Muscle of arm (tissue), 12 donors: Measurements from ENCODE around the gene DUSP22. TPM values are rescaled to one million over a fixed set of nuclear protein-coding genes. Genes with fewer than 3 reads are reported as not detected.

Source experiments
- DNase-seq: peaks from one replicate; pipeline ENCODE4 v3.0.0-alpha.2; 2013
- polyA plus RNA-seq, 12 donors: library from polyadenylated mRNA; unstranded; fragments of 120-200 nt; gene quantifications; one replicate each; pipeline ENCODE4 v1.2.1, GENCODE V29; 2013; ENCODE audit not compliant: insufficient read length in 12 of 12

The DUSP22 gene
- polyA plus RNA-seq, 12 donors, result 22.7 to 31.5 (median 28.0) TPM; not detected in 1

DNA sequence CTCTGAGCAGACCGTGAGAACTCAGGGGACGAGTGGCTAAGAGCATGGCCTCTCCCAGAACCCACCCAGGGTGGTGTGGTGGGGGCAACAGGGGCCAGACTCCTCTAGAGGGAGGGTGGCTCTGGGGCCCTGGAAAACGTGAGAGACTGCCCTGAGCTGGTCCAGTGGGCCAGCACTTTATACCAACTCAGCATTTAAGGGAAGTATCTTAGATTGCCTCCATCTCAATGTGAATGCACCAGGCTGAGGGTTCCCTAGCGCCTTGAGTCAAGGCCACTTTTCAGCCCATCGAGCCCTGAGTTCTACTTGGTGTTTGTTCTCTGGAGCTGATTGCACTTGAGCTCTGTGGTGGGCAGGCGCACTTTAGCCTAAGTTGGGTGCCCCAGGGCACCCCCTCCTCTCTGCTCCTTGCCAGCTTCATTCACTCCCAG is 57.2 kb downstream of the DUSP22 start:
- no peak for DNase-seq

DNA sequence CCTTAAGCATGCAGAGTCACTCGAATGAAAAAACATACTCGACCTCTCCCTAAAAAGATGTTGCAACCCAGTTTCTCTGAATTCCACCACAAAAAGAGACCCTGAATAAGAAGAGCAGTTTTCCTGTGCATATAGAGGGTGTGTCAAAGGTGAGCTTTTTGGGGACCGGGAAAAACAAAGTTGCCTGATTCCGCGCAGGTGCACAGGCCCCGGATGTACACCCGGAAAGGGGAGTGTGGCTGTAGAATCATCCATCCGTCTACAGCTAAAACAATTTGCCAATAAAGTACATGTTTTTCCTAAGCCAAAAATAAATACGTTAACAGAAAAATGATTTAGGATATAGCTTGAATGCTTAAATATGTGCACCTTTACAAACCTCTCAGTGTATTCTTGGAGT is 58.1 kb downstream of the DUSP22 start:
- no peak for DNase-seq

DNA sequence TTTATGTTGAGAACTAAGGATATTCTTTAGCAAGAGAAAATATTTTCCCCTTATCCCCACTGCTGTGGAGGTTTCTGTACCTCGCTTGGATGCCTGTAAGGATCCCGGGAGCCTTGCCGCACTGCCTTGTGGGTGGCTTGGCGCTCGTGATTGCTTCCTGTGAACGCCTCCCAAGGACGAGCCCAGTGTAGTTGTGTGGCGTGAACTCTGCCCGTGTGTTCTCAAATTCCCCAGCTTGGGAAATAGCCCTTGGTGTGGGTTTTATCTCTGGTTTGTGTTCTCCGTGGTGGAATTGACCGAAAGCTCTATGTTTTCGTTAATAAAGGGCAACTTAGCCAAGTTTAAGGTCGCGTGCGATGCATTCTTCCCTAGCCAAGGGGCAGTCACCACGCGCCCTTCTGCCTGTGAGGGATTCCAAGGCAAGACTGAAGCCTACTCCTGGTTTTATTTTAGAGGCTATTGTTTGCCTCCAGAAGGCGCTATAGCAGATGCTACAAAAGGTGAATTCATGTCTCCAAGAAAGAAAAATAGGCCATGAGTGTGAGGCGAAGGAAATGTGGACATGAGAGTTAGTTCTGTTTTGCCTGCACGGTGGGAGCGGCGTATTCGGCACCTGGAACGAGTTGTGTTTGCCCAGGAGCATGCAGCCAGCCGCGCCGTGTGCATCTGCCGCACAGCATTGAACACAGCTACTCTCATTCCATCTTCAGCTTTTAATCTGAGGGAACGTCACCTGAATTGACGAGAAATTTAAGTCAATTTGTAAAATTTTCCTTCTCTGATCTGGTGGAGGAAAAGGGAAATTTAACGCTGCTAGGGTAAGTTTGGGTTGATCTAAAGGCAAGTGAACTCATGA is 59.0 kb downstream of the DUSP22 start:
- no peak for DNase-seq

DNA sequence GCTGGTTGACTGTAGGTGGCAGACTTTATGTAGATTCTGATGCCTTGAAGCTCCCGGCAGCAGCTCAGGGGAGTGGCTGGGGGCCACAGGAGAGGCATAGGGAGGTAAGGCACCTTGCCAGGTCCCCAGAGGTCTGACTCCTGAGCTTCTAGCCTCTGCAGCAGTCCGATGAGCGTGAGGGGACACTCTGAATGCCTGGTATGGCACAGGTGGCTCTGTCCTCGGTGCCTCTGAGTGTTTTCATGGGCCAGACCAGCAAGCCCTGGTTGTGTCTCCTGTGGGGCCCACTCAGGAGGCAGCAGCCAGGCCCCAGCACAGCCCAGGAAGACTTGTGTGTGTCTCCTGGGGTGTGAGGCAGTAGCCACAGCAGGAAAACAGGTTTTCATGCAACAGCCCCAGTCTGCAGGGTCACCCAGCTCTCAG is 59.6 kb downstream of the DUSP22 start:
- no peak for DNase-seq

DNA sequence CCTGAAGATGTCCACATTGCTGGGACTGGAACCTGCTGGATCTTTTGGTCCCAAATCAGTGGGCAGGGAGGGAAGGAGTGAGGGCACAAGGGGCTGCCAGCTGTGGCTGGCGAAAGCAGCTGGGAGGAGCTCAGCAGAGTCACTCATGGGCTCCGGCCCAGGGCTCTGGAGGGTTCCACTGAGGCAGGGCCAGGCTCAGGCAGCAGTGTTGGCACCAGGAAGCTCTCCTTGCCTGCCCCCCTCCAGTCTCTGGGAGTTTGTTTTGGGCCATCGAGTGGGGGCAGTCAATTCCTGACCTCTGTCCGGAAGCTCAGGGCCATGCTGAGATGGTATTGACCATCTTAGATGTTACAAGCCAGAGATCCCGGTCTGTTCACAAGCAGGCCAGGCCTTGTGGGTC is 60.2 kb downstream of the DUSP22 start:
- DNase-seq, result no peak

DNA sequence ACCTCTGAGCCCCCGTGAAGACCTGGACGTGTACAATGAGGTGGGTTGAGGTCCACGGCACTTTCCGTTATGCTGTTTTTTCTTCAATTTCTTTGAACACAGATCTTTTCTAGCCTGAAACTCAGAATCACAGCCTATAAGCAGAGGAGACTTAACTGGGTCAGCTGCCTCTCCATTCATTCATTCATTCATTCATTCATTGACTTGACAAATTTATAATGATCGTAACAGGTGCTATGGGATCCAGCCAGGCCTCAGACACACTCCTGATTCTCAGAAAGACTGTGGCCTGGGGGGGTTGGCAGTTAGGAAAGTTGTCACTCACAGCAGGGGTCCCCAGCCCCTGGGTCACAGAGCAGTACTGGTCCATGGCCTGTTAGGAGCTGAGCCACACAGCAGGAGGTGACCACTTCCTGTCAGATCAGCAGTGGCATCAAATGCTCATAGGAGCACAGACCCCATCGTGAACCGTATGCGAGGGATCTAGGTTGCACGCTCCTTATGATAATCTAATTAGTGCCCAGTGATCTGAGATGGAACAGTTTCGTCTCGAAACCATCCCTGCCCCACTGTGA is 60.7 kb downstream of the DUSP22 start:
- DNase-seq, result no peak

DNA sequence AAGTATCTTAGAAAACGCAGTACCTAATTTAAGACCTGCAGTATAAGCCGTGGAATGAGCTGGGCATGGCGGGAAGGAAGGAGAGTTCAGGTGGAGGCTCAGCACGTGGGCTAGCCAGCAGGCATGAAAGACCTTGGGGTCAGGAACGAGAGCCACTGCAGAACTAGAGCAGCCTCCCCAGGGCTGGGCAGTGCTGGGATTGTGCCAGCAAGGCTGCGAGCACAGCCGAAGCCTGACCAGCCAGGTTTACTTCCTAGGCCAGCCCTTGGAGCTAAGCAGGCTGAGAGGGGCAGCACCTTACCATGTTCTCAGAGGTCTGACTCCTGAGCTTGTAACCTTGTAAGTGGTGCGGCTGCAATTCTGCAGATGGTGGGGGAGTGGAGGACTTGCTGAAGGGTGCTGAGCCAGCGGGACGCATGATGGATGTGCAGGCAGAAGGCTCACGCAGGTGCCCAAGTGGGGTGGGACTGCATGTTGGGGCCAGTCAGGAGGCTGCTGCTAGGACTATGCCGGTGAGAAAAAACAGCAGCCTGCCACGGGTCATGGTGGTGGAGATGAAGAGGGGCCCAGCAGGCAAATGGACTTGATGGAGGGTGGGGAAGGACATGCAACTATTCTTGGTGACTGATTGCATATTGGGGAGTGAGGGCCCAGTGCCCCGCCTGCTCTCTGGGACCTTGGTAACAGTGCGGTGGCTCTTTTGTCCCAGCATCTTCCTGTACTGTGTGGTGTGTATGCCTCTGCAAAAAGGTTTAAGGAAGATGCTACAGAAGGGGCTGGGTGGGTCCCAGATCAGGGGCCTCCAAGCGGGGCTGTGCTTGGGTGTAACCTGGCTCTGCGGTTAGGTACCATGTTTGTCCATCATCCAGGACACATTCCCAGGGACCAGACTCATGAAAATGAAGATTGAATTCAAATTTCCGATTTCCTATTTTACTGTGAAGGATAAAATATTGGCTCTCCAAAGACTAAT is 61.6 kb downstream of the DUSP22 start:
- no peak for DNase-seq

DNA sequence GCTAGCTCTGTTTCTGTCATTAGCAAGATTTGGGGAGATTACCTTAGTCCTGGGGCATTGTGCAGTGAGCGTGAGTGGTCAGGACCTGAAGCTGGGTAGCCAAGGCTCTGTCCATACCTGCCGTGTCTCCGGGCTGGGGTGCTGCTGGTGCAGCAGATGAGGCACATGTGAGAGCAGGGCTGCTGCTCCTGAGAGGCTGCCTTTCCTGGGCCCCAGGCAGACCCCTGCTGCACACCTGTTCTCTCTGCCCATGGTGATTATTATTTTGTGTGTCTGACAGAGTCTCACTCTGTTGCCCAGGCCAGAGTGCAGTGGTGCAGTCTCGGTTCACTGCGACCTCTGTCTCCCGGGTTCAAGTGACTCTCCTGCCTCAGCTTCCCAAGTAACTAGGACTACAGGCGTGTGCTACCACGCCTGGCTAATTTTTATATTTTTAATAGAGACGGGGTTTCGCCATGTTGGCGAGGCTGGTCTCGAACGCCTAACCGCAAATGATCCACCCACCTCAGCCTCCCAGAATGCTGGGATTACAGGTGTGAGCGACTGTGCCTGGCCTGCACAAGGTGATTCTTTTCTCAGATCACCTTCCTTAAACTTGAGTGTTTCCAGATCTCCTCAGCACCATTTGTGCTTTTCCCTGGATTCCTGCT is 62.5 kb downstream of the DUSP22 start:
- no peak for DNase-seq

DNA sequence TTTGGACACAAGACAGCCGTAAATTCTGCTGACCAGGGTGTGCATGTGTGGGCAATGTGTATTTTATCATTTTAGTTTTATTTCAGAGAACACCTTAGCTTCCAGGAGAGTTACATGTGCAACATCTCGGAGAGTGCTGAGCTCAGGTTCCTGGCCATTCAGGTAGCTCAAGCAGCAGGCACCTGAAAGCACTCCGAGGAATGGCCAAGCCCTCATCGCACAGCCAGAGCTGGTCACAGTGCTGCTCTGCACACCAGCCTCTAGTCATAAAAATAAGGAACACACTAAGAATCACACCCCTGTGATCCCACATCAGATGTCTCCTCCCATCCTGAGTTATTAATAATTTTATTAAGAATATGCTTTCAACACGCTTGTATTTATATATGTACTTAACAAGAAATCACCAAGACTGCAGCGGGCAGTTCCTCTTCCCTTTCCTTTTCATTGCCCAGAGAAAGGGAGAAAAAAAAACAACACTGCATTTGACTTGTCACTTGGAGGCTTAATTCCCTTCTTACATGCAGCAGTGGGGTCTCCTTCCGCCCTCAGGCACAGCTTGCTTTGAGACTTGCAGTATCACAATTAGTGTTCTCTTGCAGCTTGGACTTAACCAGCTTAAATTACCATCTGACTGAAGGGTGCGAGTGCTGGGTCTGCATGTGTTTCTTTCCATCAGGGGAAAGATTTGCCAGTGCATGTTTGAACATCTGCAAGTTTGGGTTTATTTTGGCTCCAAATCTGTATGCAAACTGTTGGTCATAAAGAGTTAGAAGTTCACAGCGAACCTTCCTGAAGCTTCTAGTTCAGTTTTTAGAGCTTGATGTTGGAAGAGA is 63.3 kb downstream of the DUSP22 start:
- no peak for DNase-seq

DNA sequence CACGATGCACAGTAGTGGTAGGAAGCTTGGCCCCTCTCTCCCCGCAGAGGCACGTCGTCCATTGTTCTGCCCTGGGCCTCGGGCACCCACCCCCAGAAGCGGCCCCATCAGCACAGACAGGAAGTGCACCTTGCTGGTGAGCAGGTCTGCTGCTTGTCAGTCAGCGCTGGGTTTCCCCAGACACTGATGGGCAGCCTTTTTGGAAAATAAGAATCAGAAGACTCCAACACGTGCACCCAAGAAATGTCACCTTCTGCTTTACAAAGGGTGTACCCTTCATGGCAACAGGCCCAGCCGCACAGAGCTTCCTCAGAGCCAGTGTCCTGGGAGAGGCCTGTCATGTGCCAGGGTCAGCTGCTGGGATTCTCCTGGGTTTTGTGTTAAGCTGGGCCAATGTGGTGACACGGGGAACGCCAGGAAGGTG is 64.6 kb downstream of the DUSP22 start:
- DNase-seq, result no peak

DNA sequence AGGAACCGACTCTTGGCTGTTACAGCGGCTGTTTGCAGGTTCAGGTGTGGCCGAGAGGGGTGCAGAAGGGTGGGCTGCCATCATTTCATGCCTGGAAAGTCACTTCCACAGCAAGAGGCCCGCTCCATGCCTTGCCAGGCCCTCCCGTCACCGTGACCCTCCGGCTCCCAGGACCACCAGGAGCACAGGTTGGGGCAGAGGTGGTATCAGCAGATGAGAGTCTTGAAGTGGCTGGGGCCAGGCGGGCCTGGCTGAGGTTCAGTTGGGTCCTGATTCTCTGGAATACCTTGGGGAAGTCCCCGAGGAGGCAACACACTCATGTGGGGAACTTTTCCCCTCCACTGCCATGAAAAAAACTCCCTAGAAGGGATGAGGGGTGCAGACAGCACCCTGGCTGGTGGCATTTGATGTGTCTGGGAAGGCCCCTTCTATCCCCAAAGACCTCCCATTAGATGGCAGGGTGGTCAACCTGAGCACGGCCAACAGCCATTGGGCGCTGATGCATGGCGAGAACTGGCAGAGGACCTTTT is 65.0 kb downstream of the DUSP22 start:
- DNase-seq, result no peak

DNA sequence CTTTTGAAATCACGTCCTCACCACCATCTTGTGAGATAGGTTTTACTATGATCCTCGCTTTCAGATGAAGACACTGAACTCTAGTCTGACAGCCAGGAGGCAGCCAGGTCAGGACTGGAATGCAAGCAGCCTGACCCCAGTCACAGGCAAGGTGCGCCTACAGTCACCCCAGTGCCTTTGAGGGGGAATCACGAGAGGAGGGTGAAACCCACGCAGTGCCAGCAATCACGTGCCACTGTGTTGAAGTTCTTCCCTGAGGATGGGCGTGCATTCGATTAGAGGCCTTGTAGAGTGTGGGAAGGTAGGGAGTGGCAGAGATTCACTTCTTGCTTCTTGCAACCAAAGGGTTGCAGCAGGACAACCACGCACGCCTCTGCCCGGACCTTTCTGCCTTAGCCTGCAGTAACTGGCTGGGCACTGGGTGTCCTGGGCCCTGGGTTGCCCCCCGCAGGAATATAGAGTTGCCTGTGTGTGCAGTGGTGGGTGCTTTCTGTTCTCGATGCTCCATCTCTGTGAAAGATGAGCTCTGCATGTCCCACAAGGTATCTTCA is 65.6 kb downstream of the DUSP22 start:
- DNase-seq, result no peak

DNA sequence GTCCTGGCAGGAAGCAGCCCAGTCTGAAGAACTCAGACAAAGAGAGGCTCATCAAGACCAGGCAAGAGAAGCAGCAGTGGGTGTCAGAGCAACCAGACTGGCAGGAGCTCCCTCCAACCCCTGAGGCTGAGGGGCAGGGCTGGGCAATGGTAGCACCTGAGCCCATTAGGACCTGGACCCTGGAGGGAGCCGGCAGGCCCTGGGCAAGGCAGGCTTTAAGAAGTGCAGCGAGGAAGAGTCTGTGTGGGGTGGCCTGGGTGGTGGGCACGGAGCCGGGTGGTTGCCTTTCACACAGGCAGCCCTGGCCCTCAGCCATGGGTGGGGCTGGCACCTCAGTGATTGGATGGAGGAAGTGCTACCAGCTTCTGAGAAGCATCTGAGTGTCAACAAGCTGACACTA is 66.1 kb downstream of the DUSP22 start:
- no peak for DNase-seq

DNA sequence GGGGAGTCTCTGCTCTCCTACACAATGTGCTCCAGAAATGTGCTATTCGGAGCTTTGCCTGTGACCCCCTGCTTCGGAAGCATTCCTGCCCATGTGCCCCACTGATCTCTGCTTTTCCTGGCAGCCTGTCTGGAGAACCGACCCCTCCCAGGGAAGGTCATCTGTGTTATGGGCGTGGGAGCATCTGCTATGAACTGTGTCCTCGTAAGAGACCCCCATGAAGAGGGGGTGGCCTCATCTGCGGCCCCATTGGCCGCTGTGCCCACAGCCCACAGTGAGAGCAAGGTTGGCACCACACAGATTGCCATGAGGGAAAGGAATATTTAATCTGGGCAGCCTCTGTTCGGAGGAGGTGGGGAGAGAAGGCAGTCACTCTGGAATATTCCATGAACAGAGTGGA is 66.6 kb downstream of the DUSP22 start:
- DNase-seq, result no peak

DNA sequence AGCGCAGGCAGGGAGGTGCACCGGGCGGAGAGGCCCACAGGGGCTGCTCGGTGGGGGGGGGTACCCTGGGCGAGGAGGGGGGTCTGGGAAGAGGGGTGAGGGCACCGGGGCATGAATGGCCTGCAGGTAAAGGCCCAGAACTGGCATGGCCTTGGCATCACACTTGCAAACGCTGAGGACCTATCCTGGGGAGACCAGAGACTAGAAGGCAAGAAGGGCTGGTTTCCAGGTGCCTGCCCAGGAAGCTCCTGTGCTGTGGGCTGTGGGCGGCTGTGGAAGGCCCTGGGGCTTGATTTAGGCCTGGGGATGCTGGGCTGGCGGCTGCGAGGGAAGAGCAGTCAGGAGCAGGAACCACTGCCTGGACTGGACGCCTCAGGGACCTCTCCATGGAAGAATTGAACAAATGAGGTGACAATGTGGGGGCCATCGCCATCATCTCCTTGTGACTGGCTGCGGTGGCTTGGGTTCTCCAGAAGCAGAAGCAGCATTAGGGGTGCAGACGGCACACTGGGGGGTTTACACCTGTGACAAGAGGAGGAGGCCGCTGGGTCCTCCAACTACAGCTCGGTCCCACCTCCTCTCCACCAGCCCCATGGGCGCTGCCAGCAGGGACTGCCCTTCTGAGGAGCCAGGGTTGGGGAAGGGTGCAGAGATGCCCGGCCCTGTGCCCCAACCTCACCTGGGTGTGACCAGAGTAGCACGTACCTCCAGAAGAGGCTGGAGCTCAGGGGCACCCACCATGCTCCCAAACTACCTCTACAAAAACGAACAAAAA is 67.2 kb downstream of the DUSP22 start:
- no peak for DNase-seq

DNA sequence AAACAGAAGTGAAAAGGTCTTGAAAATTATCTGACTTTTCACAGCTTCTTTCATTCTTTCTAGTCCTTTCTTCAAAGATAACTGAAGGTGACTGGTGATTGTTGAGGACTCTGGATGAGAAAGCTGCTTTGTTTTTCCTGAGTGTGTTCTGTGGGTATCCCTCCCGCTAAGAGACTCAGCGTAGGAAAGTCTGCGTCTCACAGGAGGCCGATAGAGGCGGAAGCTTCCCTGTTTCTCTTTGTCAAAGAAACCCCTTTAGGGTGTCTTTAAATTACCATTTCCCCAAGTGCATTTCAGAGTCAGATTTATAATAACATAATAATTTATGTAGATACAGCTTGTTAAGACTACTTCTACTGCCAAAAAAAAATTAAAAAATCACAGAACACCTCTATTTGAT is 68.1 kb downstream of the DUSP22 start:
- no peak for DNase-seq

DNA sequence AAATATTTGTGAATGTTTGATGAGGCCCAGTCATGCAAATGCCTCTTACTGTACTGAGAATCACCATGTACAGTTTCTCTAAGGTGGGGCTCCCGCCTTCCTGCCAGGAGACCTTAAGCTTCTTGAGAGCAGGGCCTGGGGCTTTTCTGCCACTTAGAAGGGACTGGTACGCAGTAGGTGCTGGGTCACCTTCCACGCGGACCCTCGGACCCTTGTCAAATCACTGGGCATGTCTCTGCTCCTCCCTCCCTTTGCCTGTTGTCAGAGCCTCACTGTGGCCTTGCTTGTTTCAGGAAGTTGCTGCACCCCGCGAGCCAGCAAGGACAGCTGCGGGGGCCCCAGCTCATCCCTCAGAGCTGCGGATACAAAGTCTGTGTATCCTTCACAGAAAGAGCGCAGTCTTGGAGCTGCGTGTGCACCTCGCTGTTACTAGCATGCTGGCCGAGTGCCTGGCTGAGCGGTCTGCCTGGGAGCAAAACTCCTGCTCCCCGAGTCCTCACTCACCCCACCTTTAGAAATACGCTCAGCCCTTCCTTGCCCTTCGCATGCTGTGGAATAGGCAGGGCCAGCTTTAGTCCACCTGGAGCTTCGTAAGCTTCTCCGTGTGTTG is 68.6 kb downstream of the DUSP22 start:
- DNase-seq, result peak; percentile 24

DNA sequence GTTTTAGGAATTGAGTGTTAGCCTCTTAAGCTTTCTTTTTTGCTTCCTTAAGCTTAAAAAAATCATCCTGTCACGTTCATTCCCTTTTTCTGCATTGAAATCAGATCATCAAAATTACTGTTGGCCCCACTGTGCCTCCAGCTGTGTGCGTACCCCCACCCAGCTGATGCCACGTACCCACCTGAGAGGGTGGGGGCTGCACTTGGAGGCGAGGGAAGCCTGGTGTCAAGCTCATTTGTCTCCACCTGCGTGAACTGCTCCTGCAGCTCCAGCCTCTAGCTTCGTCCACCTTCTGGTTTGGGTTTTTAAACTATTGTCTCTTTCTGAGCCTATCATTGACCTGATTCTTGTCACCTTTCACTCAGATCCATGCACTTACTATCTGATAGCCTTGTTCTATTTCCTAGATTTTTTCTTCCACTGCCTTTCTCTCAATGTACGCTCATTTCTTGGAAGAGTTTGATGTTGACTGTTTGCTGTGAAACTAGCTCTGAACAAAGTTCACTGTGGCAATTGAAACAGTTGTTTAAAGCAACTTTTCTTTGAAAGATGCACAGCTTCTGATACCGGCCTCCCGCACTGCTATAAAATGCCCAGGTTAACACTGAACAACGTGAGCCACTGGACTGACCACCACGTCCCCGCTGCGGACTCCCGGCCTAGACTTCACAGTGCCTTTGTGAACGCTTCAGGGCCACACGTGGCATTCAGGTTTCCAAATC is 69.3 kb downstream of the DUSP22 start:
- no peak for DNase-seq
